Hypothalamus (tissue), 51 donors: ENCODE results near the gene TOP2A.

ENCODE experiments used
- DNase-seq, 51 donors: peaks; one replicate each; lab custom pipeline; 2025; lab: John Stamatoyannopoulos, UW

The TOP2A gene

DNA sequence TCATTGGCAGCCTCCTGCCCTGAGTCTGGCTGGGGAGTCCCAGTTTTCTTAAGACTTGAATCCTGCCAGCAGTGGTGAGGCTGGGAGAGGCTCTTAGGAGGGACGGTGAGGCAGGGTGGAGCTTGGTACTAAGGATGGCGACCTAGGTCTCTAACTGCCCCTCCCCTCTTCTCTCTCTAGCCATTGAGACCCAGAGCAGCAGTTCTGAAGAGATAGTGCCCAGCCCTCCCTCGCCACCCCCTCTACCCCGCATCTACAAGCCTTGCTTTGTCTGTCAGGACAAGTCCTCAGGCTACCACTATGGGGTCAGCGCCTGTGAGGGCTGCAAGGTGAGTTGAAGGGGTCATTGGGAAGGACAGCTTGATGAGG lies 69.6 kb downstream of the TOP2A start:
- DNase-seq: peak in 3 of 51 donors; percentile 33 to 48 (median 45)

GRCh38 chr17:40347319-40348135 lies 70.2 kb downstream of the TOP2A start:
- peak in 30 of 51 donors; percentile 18 to 90 (median 44) for DNase-seq

DNA sequence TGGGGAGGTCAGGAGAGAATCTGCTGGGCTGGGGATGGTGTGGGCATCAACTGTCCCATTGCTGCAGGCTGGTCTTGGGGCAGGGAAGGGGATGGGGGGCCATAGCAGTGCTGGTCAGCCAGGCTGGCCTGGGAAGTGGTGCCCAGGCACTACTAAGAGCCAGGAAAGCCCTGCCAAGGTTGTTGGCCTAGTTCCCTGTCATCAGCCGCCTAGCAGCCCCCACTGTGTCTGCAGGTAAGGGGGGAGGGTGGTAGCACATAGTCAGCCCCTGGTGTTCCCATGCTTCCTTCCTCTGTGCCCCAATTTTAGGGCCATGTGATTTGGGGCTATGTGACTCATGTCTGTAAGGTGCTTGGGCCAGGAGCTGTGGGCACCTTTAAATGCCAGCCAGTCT lies 70.9 kb downstream of the TOP2A start:
- peak in 6 of 51 donors; percentile 16 to 46 (median 30) for DNase-seq

- peak in 11 of 51 donors; percentile 20 to 54 (median 30) for DNase-seq
These were observed 71.5 kb downstream of the TOP2A start for GRCh38 chr17:40345994-40346764.

DNA sequence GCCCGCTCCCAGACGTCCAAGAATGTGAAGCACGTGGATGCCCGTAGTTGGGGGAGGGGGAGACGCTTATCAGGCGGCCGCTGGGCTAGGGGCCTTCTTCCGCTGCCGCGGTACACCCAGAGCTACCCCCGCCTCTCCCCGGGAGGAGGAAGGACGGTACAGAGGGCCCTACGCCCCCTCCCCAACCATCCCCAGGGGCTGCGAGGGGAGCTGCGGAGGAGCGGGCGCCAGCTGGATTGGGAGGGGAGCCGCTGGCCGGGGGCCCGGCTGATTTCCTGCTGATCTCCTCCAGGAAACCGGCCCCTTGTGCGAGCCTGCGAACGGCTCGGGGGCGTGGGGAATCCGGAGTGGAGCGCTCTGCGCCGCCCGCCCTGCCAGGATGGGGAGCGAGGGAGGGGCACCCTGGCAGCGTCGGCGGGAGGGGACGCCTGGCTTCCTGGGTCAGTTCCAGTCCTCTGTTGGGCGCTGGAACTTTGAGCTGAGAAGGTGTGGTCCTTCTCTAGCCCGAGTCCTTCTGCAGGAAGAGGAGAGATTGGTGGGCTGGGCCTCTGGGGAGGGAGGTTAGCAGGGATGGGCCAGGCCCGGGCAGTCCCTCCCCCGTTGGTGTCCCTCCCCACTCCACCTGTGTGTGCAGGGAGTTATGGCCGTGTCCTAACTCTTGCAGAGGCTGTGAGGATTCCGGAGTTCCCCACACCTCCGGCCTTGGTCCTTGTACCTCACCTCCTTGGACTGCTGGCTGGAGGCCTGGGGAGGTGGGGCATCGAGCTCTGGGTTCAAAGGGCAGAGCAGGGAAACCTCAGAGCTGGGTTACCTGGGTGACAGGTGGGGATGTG lies 72.3 kb downstream of the TOP2A start:
- DNase-seq: peak in 27 of 51 donors; percentile 19 to 66 (median 38)

DNA sequence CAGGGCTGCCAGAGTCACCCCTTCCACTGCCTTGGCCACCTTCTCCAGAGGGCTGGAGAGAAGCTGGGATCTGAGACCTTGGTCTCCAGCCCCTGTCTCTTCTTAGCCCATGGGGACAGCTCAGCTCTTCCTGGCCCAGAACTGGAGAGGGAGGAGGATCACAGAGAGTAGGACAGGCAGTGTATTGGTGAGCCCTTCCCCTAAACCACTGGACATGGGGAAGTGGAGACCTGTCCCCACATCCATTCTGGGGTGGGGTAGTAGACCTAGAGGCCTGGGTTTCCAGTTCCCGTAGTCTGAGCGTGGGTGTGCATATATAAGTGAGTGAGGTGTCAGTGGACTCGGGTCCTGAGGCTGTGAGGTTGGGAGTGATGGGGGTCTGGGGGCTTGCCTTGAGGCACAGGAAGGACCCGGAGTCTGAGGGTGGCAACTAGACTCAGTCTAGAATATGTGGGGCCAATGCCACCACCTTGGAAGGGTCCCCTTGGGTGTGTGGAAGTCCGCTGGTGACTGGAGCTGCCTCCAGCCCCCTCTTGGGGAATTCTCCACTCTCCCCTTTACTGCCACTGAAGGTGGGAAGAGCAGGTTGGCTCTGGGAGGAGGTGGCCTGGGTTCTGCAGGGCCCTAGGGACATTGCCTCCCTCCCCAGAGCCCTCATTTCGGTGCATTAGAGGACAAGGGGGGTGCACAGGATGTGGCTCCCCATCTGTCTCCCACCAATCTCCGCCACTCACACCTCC lies 73.1 kb downstream of the TOP2A start:
- no peak for DNase-seq

GRCh38 chr17:40343219-40344119 lies 74.2 kb downstream of the TOP2A start:
- DNase-seq: no peak

- peak in 1 of 51 donors; percentile 11 for DNase-seq
These were observed 75.0 kb downstream of the TOP2A start for GRCh38 chr17:40342504-40343218.

GRCh38 chr17:40341808-40342503 lies 75.7 kb downstream of the TOP2A start:
- peak in 38 of 51 donors; percentile 21 to 78 (median 56) for DNase-seq

DNA sequence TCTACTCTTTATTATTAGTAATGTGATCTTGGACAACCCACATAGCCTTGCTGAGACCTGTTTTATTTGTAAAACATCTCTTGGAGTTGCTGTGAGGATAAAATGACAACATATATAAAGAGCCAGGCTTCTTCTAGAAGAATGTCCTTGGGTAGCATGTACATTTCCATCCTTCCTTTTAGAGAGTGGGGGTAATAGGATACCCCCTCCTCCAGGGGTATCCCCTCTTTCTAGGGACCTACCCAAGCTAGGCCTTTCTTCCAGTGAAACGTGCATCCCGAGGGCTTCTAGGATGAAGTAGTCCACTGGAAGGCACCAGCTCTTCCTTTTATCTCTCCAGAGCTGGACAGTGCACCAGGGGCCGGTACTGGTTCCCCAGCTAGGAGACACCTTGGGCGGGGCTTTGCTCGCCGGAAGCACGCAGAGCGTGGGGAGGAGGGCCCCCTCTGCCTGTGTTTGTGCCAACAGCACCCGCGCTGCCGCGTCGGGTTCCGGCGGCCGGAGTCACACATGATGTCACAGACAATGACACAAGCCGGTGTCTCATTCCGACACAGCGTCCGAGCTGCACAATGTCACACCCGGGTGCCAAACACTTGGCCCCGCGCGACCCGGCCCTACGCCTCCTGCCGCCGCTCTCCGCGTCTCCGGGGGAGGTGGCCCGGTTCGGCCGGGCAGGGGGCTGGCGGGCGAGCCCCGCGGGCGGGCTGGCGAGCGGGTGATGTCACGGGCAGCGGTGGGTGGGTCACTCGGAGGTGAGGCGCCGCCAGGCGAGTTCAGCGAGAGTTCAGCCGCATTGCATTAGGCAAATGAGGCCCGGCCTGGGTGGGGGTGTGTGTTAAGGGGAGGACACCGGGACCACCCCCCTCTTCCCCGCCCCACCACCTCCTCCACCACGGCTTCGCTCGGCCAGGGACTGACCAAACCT lies 76.6 kb downstream of the TOP2A start:
- DNase-seq: peak in 44 of 51 donors; percentile 9 to 89 (median 67)

DNA sequence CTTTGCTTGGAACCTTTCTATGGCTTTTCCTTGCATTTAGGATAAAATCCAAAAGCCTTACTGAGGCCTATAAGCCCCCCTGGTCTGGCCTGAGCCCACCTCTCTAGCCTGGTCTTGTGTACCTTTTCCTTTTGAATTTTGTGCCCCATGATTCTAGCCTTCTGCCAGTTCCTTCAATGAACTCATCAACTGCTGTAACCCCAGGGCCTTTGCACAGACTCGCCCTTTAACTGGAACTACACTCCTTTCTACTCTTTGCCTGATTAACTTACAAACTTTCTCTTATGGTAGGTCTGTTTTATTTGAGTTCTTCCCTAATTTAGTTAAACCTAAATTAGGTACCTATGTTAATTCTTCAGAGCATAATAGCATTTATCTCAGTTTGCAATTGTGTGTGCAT lies 77.4 kb downstream of the TOP2A start:
- DNase-seq: no peak

GRCh38 chr17:40338941-40339649 lies 78.6 kb downstream of the TOP2A start:
- no peak for DNase-seq
